HepG2 (cell line): Measurements from ENCODE around the gene RNF208. TPM values are rescaled to one million over a fixed set of nuclear protein-coding genes. Genes with fewer than 3 reads are reported as not detected.

Source experiments
- BRD4 ChIP-seq: sonication (generic); formaldehyde crosslinking; IDR thresholded peaks from 2 replicates; pipeline ENCODE4 v1.4.0; 2020; ENCODE audit warnings: missing genetic modification reagents
- HDAC6 ChIP-seq: fragments of 200-600 bp; sonication (generic); IDR thresholded peaks from 2 replicates; pipeline ENCODE4 v1.7.0; 2017; ENCODE audit warnings: mild to moderate bottlenecking, antibody characterized with exemption, low read length, low read depth
- HMG20A ChIP-seq: IDR thresholded peaks from 2 replicates; pipeline ENCODE4 v1.6.1; 2016; ENCODE audit warnings: borderline replicate concordance
- HNRNPL ChIP-seq: fragments of 200-400 bp; formaldehyde crosslinking; IDR thresholded peaks from 2 replicates; pipeline ENCODE4 v1.6.1; 2017; ENCODE audit warnings: mild to moderate bottlenecking, low read depth, low read length
- KDM2A ChIP-seq: sonication (generic); formaldehyde crosslinking; IDR thresholded peaks from 2 replicates; pipeline ENCODE4 v1.4.0; 2020; ENCODE audit warnings: low read depth, missing genetic modification reagents, borderline replicate concordance
- KLF6 ChIP-seq: IDR thresholded peaks from 2 replicates; pipeline ENCODE4 v1.8.0; 2016; ENCODE audit warnings: missing biosample characterization, missing genetic modification reagents
- SAFB2 ChIP-seq: sonication (generic); formaldehyde crosslinking; IDR thresholded peaks from 2 replicates; pipeline ENCODE4 v1.5.1; 2020; ENCODE audit warnings: missing genetic modification reagents, low read depth, mild to moderate bottlenecking, borderline replicate concordance
- SALL2 ChIP-seq: sonication (generic); formaldehyde crosslinking; IDR thresholded peaks from 2 replicates; pipeline ENCODE4 v1.8.1; 2023; ENCODE audit warnings: mild to moderate bottlenecking, missing genetic modification reagents, inconsistent platforms
- SP5 ChIP-seq: IDR thresholded peaks from 2 replicates; pipeline ENCODE4 v1.6.1; 2016; ENCODE audit warnings: low read depth, borderline replicate concordance
- ZFP37 ChIP-seq: sonication (generic); formaldehyde crosslinking; IDR thresholded peaks from 2 replicates; pipeline ENCODE4 v1.4.0; 2020; ENCODE audit warnings: missing genetic modification reagents, borderline replicate concordance
- ZNF17 ChIP-seq: sonication (generic); formaldehyde crosslinking; IDR thresholded peaks from 2 replicates; pipeline ENCODE4 v1.5.0; 2020; ENCODE audit warnings: mild to moderate bottlenecking, missing genetic modification reagents
- ZNF501 ChIP-seq: sonication (generic); formaldehyde crosslinking; IDR thresholded peaks from 2 replicates; pipeline ENCODE4 v1.5.1; 2020; ENCODE audit warnings: mild to moderate bottlenecking, moderate library complexity, missing genetic modification reagents
- ZNF773 ChIP-seq: sonication (generic); formaldehyde crosslinking; IDR thresholded peaks from 2 replicates; pipeline ENCODE4 v1.4.0; 2020; ENCODE audit warnings: missing genetic modification reagents, borderline replicate concordance
- polyA plus RNA-seq, 8 experiments: library from polyadenylated mRNA; depleted of rRNA in 3 of 8; stranded (reverse) in 7 of 8; unstranded in 1 of 8; fragments of >200 nt; fragmentation: Illumina TruSeq in 4 of 8; extraction: Trizol in 4 of 8; gene quantifications; 2 replicates each; pipeline versions ENCODE4 v1.2.1 to v1.2.3, GENCODE V29; 2011 to 2016; ENCODE audit warnings: low read depth in 4 of 8, missing spikeins in 1 of 8, mixed read lengths in 1 of 8; ENCODE audit not compliant: insufficient read depth in 1 of 8
- total RNA-seq, 5 experiments: library from RNA; depleted of rRNA; stranded (reverse); fragments of >200 nt; fragmentation: Illumina TruSeq; extraction: Trizol; gene quantifications; 2 replicates each; pipeline ENCODE4 v1.2.3, GENCODE V29; 2016; ENCODE audit warnings: low read depth in 1 of 5
- TF ChIP-seq, protein P1 (sequence below): sonication (generic); formaldehyde crosslinking; IDR thresholded peaks from 2 replicates; pipeline ENCODE4 v1.8.0; 2022; ENCODE audit warnings: missing genetic modification reagents, mild to moderate bottlenecking, borderline replicate concordance
- TF ChIP-seq, protein P2 (sequence below): sonication (generic); formaldehyde crosslinking; IDR thresholded peaks from 2 replicates; pipeline ENCODE4 v1.4.0; 2020; ENCODE audit warnings: missing genetic modification reagents, low read depth, mild to moderate bottlenecking, borderline replicate concordance
- TF ChIP-seq, protein P3 (sequence below): IDR thresholded peaks from 2 replicates; pipeline ENCODE4 v1.6.1; 2016; ENCODE audit warnings: missing genetic modification reagents, missing compliant biosample characterization
- TF ChIP-seq, protein P4 (sequence below): sonication (generic); formaldehyde crosslinking; IDR thresholded peaks from 2 replicates; pipeline ENCODE4 v1.4.0; 2020; ENCODE audit warnings: missing genetic modification reagents; ENCODE audit errors: not compliant biosample characterization
- TF ChIP-seq, protein P5 (sequence below): sonication (generic); formaldehyde crosslinking; IDR thresholded peaks from 2 replicates; pipeline ENCODE4 v1.4.0; 2020; ENCODE audit warnings: missing genetic modification reagents
- TF ChIP-seq, protein P6 (sequence below): sonication (generic); formaldehyde crosslinking; IDR thresholded peaks from 2 replicates; pipeline ENCODE4 v1.5.0; 2020; ENCODE audit warnings: mild to moderate bottlenecking, missing genetic modification reagents
- TF ChIP-seq, protein P7 (sequence below): sonication (generic); formaldehyde crosslinking; IDR thresholded peaks from 2 replicates; pipeline ENCODE4 v1.5.0; 2020; ENCODE audit warnings: mild to moderate bottlenecking, missing genetic modification reagents

RNF208 gene
- total and polyA plus RNA-seq, 2 of the 13 experiments (the other 11 are each of a cell fraction or from before 2014, with no cell fraction given): 1.6 to 2.1 TPM

DNA sequence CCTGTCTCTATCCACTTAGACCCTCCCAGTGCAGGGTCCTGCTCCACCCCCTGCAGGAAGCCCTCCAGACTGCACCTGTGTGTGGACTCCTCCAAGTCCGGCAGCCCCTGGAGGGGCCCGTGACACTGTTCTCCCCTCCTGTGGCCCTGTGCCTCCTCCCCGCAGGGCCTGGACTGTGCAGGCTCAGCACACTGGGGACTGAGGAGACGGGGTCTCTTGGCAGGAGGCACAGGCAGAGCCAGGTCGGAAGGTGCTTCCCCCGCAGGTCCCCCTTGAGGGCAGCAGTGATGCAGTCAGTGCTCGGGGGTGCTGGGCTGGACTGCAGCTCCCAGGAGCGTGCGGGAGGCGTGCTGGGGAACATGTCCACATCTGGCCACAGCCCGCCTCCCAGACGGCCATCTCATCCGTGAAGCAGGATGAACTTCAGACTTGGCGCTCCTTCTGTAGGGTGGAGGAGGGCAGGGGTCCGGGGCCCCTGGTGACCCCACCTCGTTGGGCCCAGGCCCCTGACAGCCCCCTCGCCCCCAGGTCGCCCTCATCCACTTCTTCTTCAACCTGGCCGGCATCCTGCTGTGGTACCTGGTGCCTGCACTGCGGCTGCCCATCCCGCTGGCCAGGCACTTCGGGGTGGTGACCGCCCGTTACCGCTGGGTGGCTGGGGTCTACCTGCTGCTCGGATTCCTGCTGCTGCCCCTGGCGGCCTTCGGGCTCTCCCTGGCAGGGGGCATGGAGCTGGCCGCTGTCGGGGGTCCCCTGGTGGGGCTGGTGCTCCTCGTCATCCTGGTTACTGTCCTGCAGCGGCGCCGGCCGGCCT is 13.6 kb upstream of the RNF208 start (continued):
- TF ChIP-seq, protein P1, sequence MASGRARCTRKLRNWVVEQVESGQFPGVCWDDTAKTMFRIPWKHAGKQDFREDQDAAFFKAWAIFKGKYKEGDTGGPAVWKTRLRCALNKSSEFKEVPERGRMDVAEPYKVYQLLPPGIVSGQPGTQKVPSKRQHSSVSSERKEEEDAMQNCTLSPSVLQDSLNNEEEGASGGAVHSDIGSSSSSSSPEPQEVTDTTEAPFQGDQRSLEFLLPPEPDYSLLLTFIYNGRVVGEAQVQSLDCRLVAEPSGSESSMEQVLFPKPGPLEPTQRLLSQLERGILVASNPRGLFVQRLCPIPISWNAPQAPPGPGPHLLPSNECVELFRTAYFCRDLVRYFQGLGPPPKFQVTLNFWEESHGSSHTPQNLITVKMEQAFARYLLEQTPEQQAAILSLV (CRISPR knock-in tag): 0 out of 2 replicates have a peak, but pooled peaks have one; percentile 13
- TF ChIP-seq HNRNPL (0 out of 2 replicates have a peak, but pooled peaks have one; percentile 13), ZFP37 (CRISPR knock-in tag) (peak; percentile 57; the same call in 1 of the 2 replicates), ZNF773 (CRISPR knock-in tag) (peak; percentile 52; the same call in 1 of the 2 replicates), SP5 (CRISPR knock-in tag) (peak; percentile 28; the same call in 1 of the 2 replicates), HDAC6 (no peak), HMG20A (no peak), KDM2A (CRISPR knock-in tag) (peak; percentile 68), ZNF17 (CRISPR knock-in tag) (no peak), SALL2 (CRISPR knock-in tag) (no peak), SAFB2 (CRISPR knock-in tag) (no peak), KLF6 (0 out of 2 replicates have a peak, but pooled peaks have one; percentile 2), BRD4 (CRISPR knock-in tag) (peak; percentile 54; the same call in 1 of the 2 replicates), ZNF501 (CRISPR knock-in tag) (no peak; the same call in 1 of the 2 replicates)
- TF ChIP-seq, protein P2, sequence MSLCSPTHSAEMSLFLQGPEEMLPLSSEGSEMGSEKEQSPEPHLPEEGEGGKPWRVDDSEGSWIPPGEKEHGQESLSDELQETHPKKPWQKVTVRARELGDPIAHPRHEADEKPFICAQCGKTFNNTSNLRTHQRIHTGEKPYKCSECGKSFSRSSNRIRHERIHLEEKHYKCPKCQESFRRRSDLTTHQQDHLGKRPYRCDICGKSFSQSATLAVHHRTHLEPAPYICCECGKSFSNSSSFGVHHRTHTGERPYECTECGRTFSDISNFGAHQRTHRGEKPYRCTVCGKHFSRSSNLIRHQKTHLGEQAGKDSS: no peak
- TF ChIP-seq, protein P3, sequence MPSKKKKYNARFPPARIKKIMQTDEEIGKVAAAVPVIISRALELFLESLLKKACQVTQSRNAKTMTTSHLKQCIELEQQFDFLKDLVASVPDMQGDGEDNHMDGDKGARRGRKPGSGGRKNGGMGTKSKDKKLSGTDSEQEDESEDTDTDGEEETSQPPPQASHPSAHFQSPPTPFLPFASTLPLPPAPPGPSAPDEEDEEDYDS (CRISPR knock-in tag): peak; percentile 42; the same call in 1 of the 2 replicates
- TF ChIP-seq, protein P4, sequence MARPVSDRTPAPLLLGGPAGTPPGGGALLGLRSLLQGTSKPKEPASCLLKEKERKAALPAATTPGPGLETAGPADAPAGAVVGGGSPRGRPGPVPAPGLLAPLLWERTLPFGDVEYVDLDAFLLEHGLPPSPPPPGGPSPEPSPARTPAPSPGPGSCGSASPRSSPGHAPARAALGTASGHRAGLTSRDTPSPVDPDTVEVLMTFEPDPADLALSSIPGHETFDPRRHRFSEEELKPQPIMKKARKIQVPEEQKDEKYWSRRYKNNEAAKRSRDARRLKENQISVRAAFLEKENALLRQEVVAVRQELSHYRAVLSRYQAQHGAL (CRISPR knock-in tag): peak; percentile 43
- TF ChIP-seq, protein P5, sequence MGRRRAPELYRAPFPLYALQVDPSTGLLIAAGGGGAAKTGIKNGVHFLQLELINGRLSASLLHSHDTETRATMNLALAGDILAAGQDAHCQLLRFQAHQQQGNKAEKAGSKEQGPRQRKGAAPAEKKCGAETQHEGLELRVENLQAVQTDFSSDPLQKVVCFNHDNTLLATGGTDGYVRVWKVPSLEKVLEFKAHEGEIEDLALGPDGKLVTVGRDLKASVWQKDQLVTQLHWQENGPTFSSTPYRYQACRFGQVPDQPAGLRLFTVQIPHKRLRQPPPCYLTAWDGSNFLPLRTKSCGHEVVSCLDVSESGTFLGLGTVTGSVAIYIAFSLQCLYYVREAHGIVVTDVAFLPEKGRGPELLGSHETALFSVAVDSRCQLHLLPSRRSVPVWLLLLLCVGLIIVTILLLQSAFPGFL (CRISPR knock-in tag): no peak
- TF ChIP-seq, protein P6, sequence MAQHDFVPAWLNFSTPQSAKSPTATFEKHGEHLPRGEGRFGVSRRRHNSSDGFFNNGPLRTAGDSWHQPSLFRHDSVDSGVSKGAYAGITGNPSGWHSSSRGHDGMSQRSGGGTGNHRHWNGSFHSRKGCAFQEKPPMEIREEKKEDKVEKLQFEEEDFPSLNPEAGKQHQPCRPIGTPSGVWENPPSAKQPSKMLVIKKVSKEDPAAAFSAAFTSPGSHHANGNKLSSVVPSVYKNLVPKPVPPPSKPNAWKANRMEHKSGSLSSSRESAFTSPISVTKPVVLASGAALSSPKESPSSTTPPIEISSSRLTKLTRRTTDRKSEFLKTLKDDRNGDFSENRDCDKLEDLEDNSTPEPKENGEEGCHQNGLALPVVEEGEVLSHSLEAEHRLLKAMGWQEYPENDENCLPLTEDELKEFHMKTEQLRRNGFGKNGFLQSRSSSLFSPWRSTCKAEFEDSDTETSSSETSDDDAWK: no peak
- TF ChIP-seq, protein P7, sequence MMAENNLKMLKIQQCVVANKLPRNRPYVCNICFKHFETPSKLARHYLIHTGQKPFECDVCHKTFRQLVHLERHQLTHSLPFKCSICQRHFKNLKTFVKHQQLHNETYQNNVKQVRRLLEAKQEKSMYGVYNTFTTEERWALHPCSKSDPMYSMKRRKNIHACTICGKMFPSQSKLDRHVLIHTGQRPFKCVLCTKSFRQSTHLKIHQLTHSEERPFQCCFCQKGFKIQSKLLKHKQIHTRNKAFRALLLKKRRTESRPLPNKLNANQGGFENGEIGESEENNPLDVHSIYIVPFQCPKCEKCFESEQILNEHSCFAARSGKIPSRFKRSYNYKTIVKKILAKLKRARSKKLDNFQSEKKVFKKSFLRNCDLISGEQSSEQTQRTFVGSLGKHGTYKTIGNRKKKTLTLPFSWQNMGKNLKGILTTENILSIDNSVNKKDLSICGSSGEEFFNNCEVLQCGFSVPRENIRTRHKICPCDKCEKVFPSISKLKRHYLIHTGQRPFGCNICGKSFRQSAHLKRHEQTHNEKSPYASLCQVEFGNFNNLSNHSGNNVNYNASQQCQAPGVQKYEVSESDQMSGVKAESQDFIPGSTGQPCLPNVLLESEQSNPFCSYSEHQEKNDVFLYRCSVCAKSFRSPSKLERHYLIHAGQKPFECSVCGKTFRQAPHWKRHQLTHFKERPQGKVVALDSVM (CRISPR knock-in tag): no peak
